ENCODE data around the gene FGGY.

Gene FGGY

GRCh38 chr1:59438058-59438560 is 141.2 kb downstream of the FGGY start:
- Histone ChIP-seq H3K36me3 (ENCODE audit: insufficient read depth, low read depth, low read length) (no peaks in the 10 kb centered on the region), H3K4me1 (ENCODE audit: insufficient read depth, low read length) (0 out of 2 replicates have a peak, but pooled peaks cover 2% of the 10 kb centered on the region), H3K9ac (ENCODE audit: low read depth, low read length) (no peak overlapping the region), H3K9me3 (ENCODE audit: insufficient read depth, low read depth, low read length) (no peaks in the 10 kb centered on the region), H3K27ac (ENCODE audit: low read length) (no peak overlapping the region), H3K27me3 (ENCODE audit: insufficient read depth, low read length) (no peaks in the 10 kb centered on the region), H3K4me3 (ENCODE audit: low read length) (no peak overlapping the region)

GRCh38 chr1:59442492-59442891 is 145.6 kb downstream of the FGGY start:
- Histone ChIP-seq H3K9me3 (ENCODE audit: insufficient read depth, low read depth, low read length) (0 out of 2 replicates have a peak, but pooled peaks cover 4% of the 10 kb centered on the region), H3K27ac (ENCODE audit: low read length) (no peak overlapping the region), H3K4me3 (ENCODE audit: low read length) (no peak overlapping the region), H3K4me1 (ENCODE audit: insufficient read depth, low read length) (peaks cover 15% of the 10 kb centered on the region), H3K27me3 (ENCODE audit: insufficient read depth, low read length) (no peaks in the 10 kb centered on the region), H3K9ac (ENCODE audit: low read depth, low read length) (no peak overlapping the region), H3K36me3 (ENCODE audit: insufficient read depth, low read depth, low read length) (no peaks in the 10 kb centered on the region)

- no peak overlapping the region for H3K27ac ChIP-seq (ENCODE audit: low read length)
- H3K27me3 ChIP-seq (ENCODE audit: insufficient read depth, low read length): no peaks in the 10 kb centered on the region
- peaks cover 15% of the 10 kb centered on the region for H3K4me1 ChIP-seq (ENCODE audit: insufficient read depth, low read length)
- no peaks in the 10 kb centered on the region for H3K36me3 ChIP-seq (ENCODE audit: insufficient read depth, low read depth, low read length)
- 0 out of 2 replicates have a peak, but pooled peaks cover 4% of the 10 kb centered on the region for H3K9me3 ChIP-seq (ENCODE audit: insufficient read depth, low read depth, low read length)
- no peak overlapping the region for H3K4me3 ChIP-seq (ENCODE audit: low read length)
- H3K9ac ChIP-seq (ENCODE audit: low read depth, low read length): no peak overlapping the region
Measured at GRCh38 chr1:59443310-59443709, 146.4 kb downstream of the FGGY start.

- Histone ChIP-seq H3K36me3 (ENCODE audit: insufficient read depth, low read depth, low read length) (no peaks in the 10 kb centered on the region), H3K4me3 (ENCODE audit: low read length) (no peak overlapping the region), H3K9me3 (ENCODE audit: insufficient read depth, low read depth, low read length) (0 out of 2 replicates have a peak, but pooled peaks cover 4% of the 10 kb centered on the region), H3K27ac (ENCODE audit: low read length) (no peak overlapping the region), H3K9ac (ENCODE audit: low read depth, low read length) (no peak overlapping the region), H3K4me1 (ENCODE audit: insufficient read depth, low read length) (peaks cover 15% of the 10 kb centered on the region), H3K27me3 (ENCODE audit: insufficient read depth, low read length) (no peaks in the 10 kb centered on the region)
Measured at GRCh38 chr1:59444520-59444919, 147.6 kb downstream of the FGGY start.

- no peak overlapping the region for H3K9ac ChIP-seq (ENCODE audit: low read depth, low read length)
- no peak overlapping the region for H3K4me3 ChIP-seq (ENCODE audit: low read length)
- H3K9me3 ChIP-seq (ENCODE audit: insufficient read depth, low read depth, low read length): 0 out of 2 replicates have a peak, but pooled peaks cover 4% of the 10 kb centered on the region
- peaks cover 15% of the 10 kb centered on the region for H3K4me1 ChIP-seq (ENCODE audit: insufficient read depth, low read length)
- H3K36me3 ChIP-seq (ENCODE audit: insufficient read depth, low read depth, low read length): no peaks in the 10 kb centered on the region
- H3K27me3 ChIP-seq (ENCODE audit: insufficient read depth, low read length): no peaks in the 10 kb centered on the region
- H3K27ac ChIP-seq (ENCODE audit: low read length): no peak overlapping the region
Measured at GRCh38 chr1:59445040-59445439, 148.1 kb downstream of the FGGY start.

- Histone ChIP-seq H3K4me3 (ENCODE audit: low read length) (no peak overlapping the region), H3K9ac (ENCODE audit: low read depth, low read length) (no peak overlapping the region), H3K27ac (ENCODE audit: low read length) (no peak overlapping the region), H3K27me3 (ENCODE audit: insufficient read depth, low read length) (no peaks in the 10 kb centered on the region), H3K36me3 (ENCODE audit: insufficient read depth, low read depth, low read length) (no peaks in the 10 kb centered on the region), H3K4me1 (ENCODE audit: insufficient read depth, low read length) (peaks cover 15% of the 10 kb centered on the region), H3K9me3 (ENCODE audit: insufficient read depth, low read depth, low read length) (0 out of 2 replicates have a peak, but pooled peaks cover 4% of the 10 kb centered on the region)
Measured at GRCh38 chr1:59446257-59446901, 149.5 kb downstream of the FGGY start.

GRCh38 chr1:59452026-59452425 is 155.1 kb downstream of the FGGY start:
- Histone ChIP-seq H3K27ac (ENCODE audit: low read length) (no peak overlapping the region), H3K9me3 (ENCODE audit: insufficient read depth, low read depth, low read length) (no peaks in the 10 kb centered on the region)

GRCh38 chr1:59452559-59452958 is 155.7 kb downstream of the FGGY start:
- Histone ChIP-seq H3K36me3 (ENCODE audit: insufficient read depth, low read depth, low read length) (no peaks in the 10 kb centered on the region), H3K27ac (ENCODE audit: low read length) (no peak overlapping the region), H3K9me3 (ENCODE audit: insufficient read depth, low read depth, low read length) (no peaks in the 10 kb centered on the region), H3K4me3 (ENCODE audit: low read length) (no peak overlapping the region), H3K9ac (ENCODE audit: low read depth, low read length) (no peak overlapping the region), H3K4me1 (ENCODE audit: insufficient read depth, low read length) (no peaks in the 10 kb centered on the region), H3K27me3 (ENCODE audit: insufficient read depth, low read length) (no peaks in the 10 kb centered on the region)

More at GRCh38 chr1:59452026-59452425, 155.1 kb downstream of the FGGY start:
- Histone ChIP-seq H3K9ac (ENCODE audit: low read depth, low read length) (no peak overlapping the region), H3K4me3 (ENCODE audit: low read length) (no peak overlapping the region), H3K36me3 (ENCODE audit: insufficient read depth, low read depth, low read length) (no peaks in the 10 kb centered on the region), H3K4me1 (ENCODE audit: insufficient read depth, low read length) (peaks cover under 1% of the 10 kb centered on the region; the same call in 1 of the 2 replicates), H3K27me3 (ENCODE audit: insufficient read depth, low read length) (no peaks in the 10 kb centered on the region)

- no peak overlapping the region for H3K27ac ChIP-seq (ENCODE audit: low read length)
- no peaks in the 10 kb centered on the region; the same call in 1 of the 2 replicates for H3K9me3 ChIP-seq (ENCODE audit: insufficient read depth, low read depth, low read length)
- no peaks in the 10 kb centered on the region for H3K36me3 ChIP-seq (ENCODE audit: insufficient read depth, low read depth, low read length)
- H3K9ac ChIP-seq (ENCODE audit: low read depth, low read length): no peak overlapping the region
- no peaks in the 10 kb centered on the region for H3K4me1 ChIP-seq (ENCODE audit: insufficient read depth, low read length)
- H3K27me3 ChIP-seq (ENCODE audit: insufficient read depth, low read length): no peaks in the 10 kb centered on the region
- no peak overlapping the region for H3K4me3 ChIP-seq (ENCODE audit: low read length)
Measured at GRCh38 chr1:59453297-59453968, 156.5 kb downstream of the FGGY start.

GRCh38 chr1:59455206-59455605 is 158.3 kb downstream of the FGGY start:
- no peak overlapping the region for H3K4me3 ChIP-seq (ENCODE audit: low read length)
- no peaks in the 10 kb centered on the region for H3K27me3 ChIP-seq (ENCODE audit: insufficient read depth, low read length)
- H3K27ac ChIP-seq (ENCODE audit: low read length): no peak overlapping the region
- no peaks in the 10 kb centered on the region for H3K4me1 ChIP-seq (ENCODE audit: insufficient read depth, low read length)
- H3K9me3 ChIP-seq (ENCODE audit: insufficient read depth, low read depth, low read length): peaks cover 10% of the 10 kb centered on the region
- no peak overlapping the region for H3K9ac ChIP-seq (ENCODE audit: low read depth, low read length)
- no peaks in the 10 kb centered on the region for H3K36me3 ChIP-seq (ENCODE audit: insufficient read depth, low read depth, low read length)

GRCh38 chr1:59457786-59458185 is 160.9 kb downstream of the FGGY start:
- H3K4me3 ChIP-seq (ENCODE audit: low read length): no peak overlapping the region
- no peak overlapping the region for H3K27ac ChIP-seq (ENCODE audit: low read length)
- no peak overlapping the region for H3K9ac ChIP-seq (ENCODE audit: low read depth, low read length)
- no peaks in the 10 kb centered on the region for H3K27me3 ChIP-seq (ENCODE audit: insufficient read depth, low read length)
- H3K4me1 ChIP-seq (ENCODE audit: insufficient read depth, low read length): no peaks in the 10 kb centered on the region
- H3K9me3 ChIP-seq (ENCODE audit: insufficient read depth, low read depth, low read length): peaks cover 15% of the 10 kb centered on the region
- no peaks in the 10 kb centered on the region for H3K36me3 ChIP-seq (ENCODE audit: insufficient read depth, low read depth, low read length)

GRCh38 chr1:59458884-59459283 is 162.0 kb downstream of the FGGY start:
- H3K27ac ChIP-seq (ENCODE audit: low read length): no peak overlapping the region
- peaks cover 15% of the 10 kb centered on the region for H3K9me3 ChIP-seq (ENCODE audit: insufficient read depth, low read depth, low read length)
- H3K27me3 ChIP-seq (ENCODE audit: insufficient read depth, low read length): no peaks in the 10 kb centered on the region
- no peaks in the 10 kb centered on the region for H3K36me3 ChIP-seq (ENCODE audit: insufficient read depth, low read depth, low read length)
- no peak overlapping the region for H3K4me3 ChIP-seq (ENCODE audit: low read length)
- H3K9ac ChIP-seq (ENCODE audit: low read depth, low read length): no peak overlapping the region
- no peaks in the 10 kb centered on the region for H3K4me1 ChIP-seq (ENCODE audit: insufficient read depth, low read length)

Measured in iPS-20b (cell line).